Measurements from ENCODE around the gene HAO1.

The HAO1 gene

DNA sequence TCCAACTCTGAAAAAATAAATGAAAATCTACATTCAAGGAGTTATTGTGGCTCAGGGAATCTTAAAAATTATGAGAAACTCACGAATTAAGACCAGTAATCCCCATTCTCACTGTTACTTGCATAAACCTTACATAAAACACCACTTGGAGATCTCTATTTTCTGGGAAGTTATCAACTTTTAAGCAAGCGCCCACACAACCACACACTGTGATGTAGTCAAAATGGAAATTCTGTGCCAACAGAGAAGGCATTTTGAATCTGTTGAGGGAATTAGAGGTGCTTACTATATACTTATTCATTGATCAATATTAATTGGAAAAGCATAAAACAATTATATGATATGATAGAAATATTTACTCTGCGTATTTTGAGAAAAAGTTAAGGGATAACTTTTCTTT, 58.7 kb downstream of the HAO1 start:
- DNase-seq, result no peak
- Histone ChIP-seq H3K4me3 (no peak overlapping the region), H3K27ac (no peak overlapping the region), H3K4me1 (no peaks in the 10 kb centered on the region), H3K9me3 (no peaks in the 10 kb centered on the region), H3K36me3 (no peaks in the 10 kb centered on the region), H3K27me3 (no peaks in the 10 kb centered on the region)
- intact Hi-C loops (cut with DNase I; ENCODE audit: low total_unique reads), result no loop called here
- TF ChIP-seq, protein P1, sequence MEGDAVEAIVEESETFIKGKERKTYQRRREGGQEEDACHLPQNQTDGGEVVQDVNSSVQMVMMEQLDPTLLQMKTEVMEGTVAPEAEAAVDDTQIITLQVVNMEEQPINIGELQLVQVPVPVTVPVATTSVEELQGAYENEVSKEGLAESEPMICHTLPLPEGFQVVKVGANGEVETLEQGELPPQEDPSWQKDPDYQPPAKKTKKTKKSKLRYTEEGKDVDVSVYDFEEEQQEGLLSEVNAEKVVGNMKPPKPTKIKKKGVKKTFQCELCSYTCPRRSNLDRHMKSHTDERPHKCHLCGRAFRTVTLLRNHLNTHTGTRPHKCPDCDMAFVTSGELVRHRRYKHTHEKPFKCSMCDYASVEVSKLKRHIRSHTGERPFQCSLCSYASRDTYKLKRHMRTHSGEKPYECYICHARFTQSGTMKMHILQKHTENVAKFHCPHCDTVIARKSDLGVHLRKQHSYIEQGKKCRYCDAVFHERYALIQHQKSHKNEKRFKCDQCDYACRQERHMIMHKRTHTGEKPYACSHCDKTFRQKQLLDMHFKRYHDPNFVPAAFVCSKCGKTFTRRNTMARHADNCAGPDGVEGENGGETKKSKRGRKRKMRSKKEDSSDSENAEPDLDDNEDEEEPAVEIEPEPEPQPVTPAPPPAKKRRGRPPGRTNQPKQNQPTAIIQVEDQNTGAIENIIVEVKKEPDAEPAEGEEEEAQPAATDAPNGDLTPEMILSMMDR (IDR thresholded peaks at IDR 0.05), result no peak

DNA sequence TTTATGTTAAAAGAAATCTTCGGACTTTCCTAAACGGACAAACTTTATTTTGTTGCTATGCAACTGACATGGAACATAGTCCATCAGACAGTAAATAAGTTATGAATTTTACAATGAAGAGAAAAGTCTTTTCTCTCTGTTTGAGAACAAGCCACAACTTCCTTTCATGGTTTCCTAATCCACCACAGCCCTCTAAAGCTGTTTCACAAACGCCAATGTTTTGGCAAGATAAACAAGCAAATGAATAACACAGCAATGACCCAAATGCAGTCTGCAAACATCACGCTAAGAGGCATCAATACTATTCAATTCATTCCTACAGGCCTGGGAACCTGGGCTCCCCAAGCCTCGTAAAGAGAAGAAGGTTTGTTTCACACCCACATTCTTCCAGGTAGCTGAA, 60.4 kb downstream of the HAO1 start:
- H3K4me1 ChIP-seq, result no peaks in the 10 kb centered on the region
- no peaks in the 10 kb centered on the region for H3K27me3 ChIP-seq
- no peaks in the 10 kb centered on the region for H3K9me3 ChIP-seq
- intact Hi-C loops (cut with DNase I; ENCODE audit: low total_unique reads), result no loop called here
- H3K4me3 ChIP-seq, result no peak overlapping the region
- no peak for DNase-seq
- TF ChIP-seq, protein P1 (IDR thresholded peaks at IDR 0.05), result no peak
- H3K27ac ChIP-seq, result no peak overlapping the region
- H3K36me3 ChIP-seq, result no peaks in the 10 kb centered on the region

DNA sequence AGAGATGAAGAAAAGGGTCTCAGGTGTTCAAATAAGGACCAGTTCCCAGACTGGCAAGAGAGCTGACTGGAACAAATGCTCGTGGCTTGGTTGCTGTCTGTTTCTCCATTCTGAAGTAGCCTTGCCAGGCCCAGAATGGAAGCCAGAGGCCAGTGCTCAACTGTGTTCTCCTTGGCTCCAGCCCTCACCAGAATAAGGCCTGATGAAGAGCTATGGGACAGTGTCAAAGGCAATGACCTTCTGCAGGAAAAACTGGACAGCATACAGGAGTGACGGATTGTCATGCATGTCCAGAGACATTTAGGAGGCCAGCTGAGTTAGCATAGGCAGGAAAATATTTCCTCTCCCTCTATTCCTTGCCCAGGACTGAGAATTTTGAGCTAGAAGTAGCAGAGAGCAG, 72.2 kb downstream of the HAO1 start:
- no peak for DNase-seq
- intact Hi-C loops (cut with DNase I; ENCODE audit: low total_unique reads), result no loop called here
- Histone ChIP-seq H3K36me3 (no peaks in the 10 kb centered on the region), H3K27ac (no peak overlapping the region), H3K4me1 (peaks cover 0 to 7% (median 0%) of the 10 kb centered on the region in 4 donors), H3K4me3 (no peak overlapping the region), H3K9me3 (no peaks in the 10 kb centered on the region), H3K27me3 (no peaks in the 10 kb centered on the region)
- TF ChIP-seq, protein P1 (IDR thresholded peaks at IDR 0.05), result no peak

DNA sequence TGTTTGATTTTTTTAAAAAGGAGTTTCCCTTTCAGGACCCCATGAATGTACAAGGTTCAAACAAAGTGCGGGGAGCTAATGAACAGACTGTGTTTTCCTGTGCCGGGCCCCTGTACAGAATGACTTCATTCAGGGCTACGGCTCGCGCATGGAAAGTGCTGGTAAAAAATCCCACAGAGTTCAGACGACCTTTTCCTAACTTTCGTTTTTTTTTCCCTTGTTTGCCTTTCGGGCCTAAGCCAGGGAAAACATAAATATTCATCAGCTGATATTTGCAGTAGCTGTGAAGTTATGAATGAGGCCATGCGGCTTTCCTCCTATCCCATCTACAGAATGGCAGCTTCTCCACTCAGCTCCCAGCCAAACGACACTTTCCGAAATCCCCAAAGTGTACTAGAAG, 74.0 kb downstream of the HAO1 start:
- no peak for DNase-seq
- TF ChIP-seq, protein P1 (IDR thresholded peaks at IDR 0.05), result no peak

DNA sequence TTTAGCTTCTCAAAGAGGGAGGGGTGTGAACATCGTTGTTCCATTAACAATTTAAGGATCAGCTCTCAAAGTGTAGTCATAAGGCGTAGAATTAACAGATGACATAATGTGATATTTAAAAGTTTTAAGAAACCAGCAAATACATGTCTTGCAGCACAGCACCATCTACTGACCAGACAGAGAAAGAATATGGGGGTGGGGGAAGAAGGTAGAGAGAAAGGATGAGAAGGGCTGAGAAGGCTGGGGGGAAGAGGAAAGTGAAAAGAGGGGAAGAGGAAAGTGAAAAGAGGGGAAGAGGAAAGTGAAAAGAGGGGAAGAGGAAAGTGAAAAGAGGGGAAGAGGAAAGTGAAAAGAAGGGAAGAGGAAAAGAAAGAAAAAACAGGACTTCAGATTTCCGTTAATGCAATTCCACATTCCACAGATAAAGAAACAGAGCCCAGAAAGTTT, 80.9 kb downstream of the HAO1 start:
- DNase-seq, result no peak
- Histone ChIP-seq H3K36me3 (no peaks in the 10 kb centered on the region), H3K27ac (no peak overlapping the region), H3K4me3 (no peak overlapping the region), H3K9me3 (no peaks in the 10 kb centered on the region), H3K4me1 (no peaks in the 10 kb centered on the region), H3K27me3 (no peaks in the 10 kb centered on the region)
- TF ChIP-seq, protein P1 (IDR thresholded peaks at IDR 0.05), result peak; percentile 48 to 49
- intact Hi-C loops (cut with DNase I; ENCODE audit: low total_unique reads), result loop anchor here (5.0 kb wide), 1 partner anchor 1027 kb away; no protein-coding TSS in a partner anchor

More for the DNA sequence above, 74.0 kb downstream of the HAO1 start:
- Histone ChIP-seq H3K9me3 (no peaks in the 10 kb centered on the region), H3K4me1 (peaks cover 0 to 7% (median 0%) of the 10 kb centered on the region in 4 donors), H3K27me3 (no peaks in the 10 kb centered on the region), H3K4me3 (no peak overlapping the region), H3K36me3 (no peaks in the 10 kb centered on the region), H3K27ac (no peak overlapping the region)
- intact Hi-C loops (cut with DNase I; ENCODE audit: low total_unique reads), result no loop called here

DNA sequence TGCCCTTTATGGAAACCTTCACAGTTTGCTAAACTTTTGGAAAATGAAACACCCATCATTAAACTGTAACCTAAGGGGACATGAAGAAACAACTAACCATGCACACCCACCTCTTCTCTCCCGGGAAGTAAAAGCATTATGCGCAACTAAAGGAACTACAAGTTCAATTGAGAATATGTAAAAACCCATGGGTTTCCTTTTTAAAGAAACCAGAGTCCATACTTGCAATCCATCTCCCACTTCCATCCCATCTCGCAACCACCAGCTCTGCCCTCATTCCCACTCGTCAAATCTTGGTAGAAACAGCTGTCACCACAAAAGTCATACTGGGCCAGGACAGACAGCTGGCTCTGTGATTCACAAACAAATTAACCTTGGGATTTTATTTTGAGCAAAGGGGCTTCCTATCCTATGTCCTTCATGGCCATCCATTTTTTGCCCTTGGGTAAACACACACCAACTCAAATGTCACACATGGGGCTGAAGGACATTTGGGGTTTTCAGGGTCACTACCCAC, 81.5 kb downstream of the HAO1 start:
- no peak for DNase-seq
- H3K4me3 ChIP-seq, result no peak overlapping the region
- H3K36me3 ChIP-seq, result no peaks in the 10 kb centered on the region
- no peaks in the 10 kb centered on the region for H3K9me3 ChIP-seq
- TF ChIP-seq, protein P1 (IDR thresholded peaks at IDR 0.05), result no peak
- no peak overlapping the region for H3K27ac ChIP-seq
- no peaks in the 10 kb centered on the region for H3K4me1 ChIP-seq
- intact Hi-C loops (cut with DNase I; ENCODE audit: low total_unique reads), result loop anchor here (5.0 kb wide), 1 partner anchor 1026 kb away; no protein-coding TSS in a partner anchor
- no peaks in the 10 kb centered on the region for H3K27me3 ChIP-seq
